HCT116 (cell line): ENCODE data around the gene CLEC4A. TPM values are rescaled to one million over a fixed set of nuclear protein-coding genes. Genes with fewer than 3 reads are reported as not detected.
"Not testable (repeated sequence)": the region's sequence is repeated elsewhere in the genome, so short reads cannot be mapped to it uniquely, and the experiment has no call there.

Source experiments
- ATAC-seq: fragments of 200-7000 bp; cut with Tn5 transposase; 2 replicates; pipeline ENCODE4 v1.9.1; 2020; ENCODE audit warnings: mild to moderate bottlenecking, moderate library complexity
- BruUV-seq: library from RNA; stranded (reverse); fragments of 400-500 nt; replicated peaks from 2 replicates; lab custom pipeline; 2021; lab: Mats Ljungman, UMichigan
- CTCF ChIA-PET: fragments of 300-600 bp; sonication (Branson Sonifier 250); formaldehyde crosslinking; loops from one replicate; lab custom pipeline; 2021; ENCODE audit warnings: antibody characterized with exemption; lab: Charles Lee
- POLR2A ChIA-PET: fragments of 300-600, 350-600 bp; sonication (Branson Sonifier 250); formaldehyde crosslinking; loops from one replicate; lab custom pipeline; 2021; ENCODE audit warnings: antibody characterized with exemption; lab: Charles Lee
- RAD21 ChIA-PET, 2 experiments: fragments of 300-600 bp; sonication (Branson Sonifier 250); formaldehyde crosslinking; loops; one replicate each; lab custom pipeline; 2023; ENCODE audit warnings: low total read pairs in 2 of 2; ENCODE audit not compliant: uncharacterized antibody in 2 of 2, unreplicated experiment in 2 of 2, low non-redundant PET in 1 of 2; lab: Charles Lee
- DNase-seq: peaks from one replicate; pipeline ENCODE4 v3.0.0-alpha.2; 2010; ENCODE audit warnings: low read depth, low spot score
- H2AFZ ChIP-seq: fragments of 200-600 bp; shearing (Covaris generic), sonication (generic); 2 replicates; pipeline ENCODE4 v1.6.1; 2017; ENCODE audit warnings: low read depth, mixed run types, mixed read lengths, antibody characterized with exemption, low read length; ENCODE audit not compliant: poor library complexity, severe bottlenecking
- H3K27ac ChIP-seq: 2 replicates; pipeline ENCODE4 v1.5.1; 2012; ENCODE audit warnings: low read depth, low read length
- H3K27me3 ChIP-seq: fragments of 200-600 bp; sonication (generic); 2 replicates; pipeline ENCODE4 v1.6.1; 2016; ENCODE audit warnings: mixed run types, low read length, mixed read lengths; ENCODE audit not compliant: insufficient read depth
- H3K36me3 ChIP-seq, 2 experiments: fragments of 200-500 bp in 1 of 2; fragments of 200-600 bp in 1 of 2; sonication (Bioruptor generic) in 1 of 2; sonication (generic) in 1 of 2; 2 replicates each; pipeline versions ENCODE4 v1.5.1 to v1.6.1; 2014 to 2016; ENCODE audit warnings: low read length in 2 of 2, inconsistent platforms in 1 of 2, mixed read lengths in 1 of 2, mixed run types in 1 of 2; ENCODE audit not compliant: insufficient read depth in 2 of 2, control insufficient read depth in 1 of 2
- H3K4me1 ChIP-seq, 2 experiments: fragments of 200-600 bp in 1 of 2; sonication (generic) in 1 of 2; 2 replicates each; pipeline versions ENCODE4 v1.5.1 to v1.6.1; 2012 to 2017; ENCODE audit warnings: low read length in 2 of 2, inconsistent platforms in 1 of 2, mild to moderate bottlenecking in 1 of 2, mixed read lengths in 1 of 2, mixed run types in 1 of 2, moderate library complexity in 1 of 2; ENCODE audit not compliant: insufficient read depth in 2 of 2, control insufficient read depth in 1 of 2
- H3K4me2 ChIP-seq: fragments of 200-600 bp; sonication (generic); 2 replicates; pipeline ENCODE4 v1.6.1; 2017; ENCODE audit warnings: mixed run types, low read length, mixed read lengths
- H3K4me3 ChIP-seq, 2 experiments: fragments of 200-600 bp in 1 of 2; sonication (generic) in 1 of 2; replicated peaks in 1 of 2; 2 replicates each; pipeline ENCODE4 v1.5.1; 2011 to 2016; ENCODE audit warnings: low read length in 2 of 2, control low read depth in 1 of 2, low read depth in 1 of 2, mild to moderate bottlenecking in 1 of 2, mixed read lengths in 1 of 2, mixed run types in 1 of 2
- H3K79me2 ChIP-seq: fragments of 200-600 bp; sonication (generic); 2 replicates; pipeline ENCODE4 v1.6.1; 2017; ENCODE audit warnings: mild to moderate bottlenecking, mixed run types, low read length, moderate library complexity, mixed read lengths; ENCODE audit not compliant: insufficient read depth
- H3K9ac ChIP-seq: fragments of 200-600 bp; sonication (generic); 2 replicates; pipeline ENCODE4 v1.6.1; 2016; ENCODE audit warnings: low read length, mixed read lengths
- H3K9me2 ChIP-seq: fragments of 200-600 bp; sonication (generic), shearing (Covaris generic); 2 replicates; pipeline ENCODE4 v1.6.1; 2017; ENCODE audit warnings: mixed run types, mild to moderate bottlenecking, moderate library complexity; ENCODE audit not compliant: insufficient read depth
- H3K9me3 ChIP-seq, 2 experiments: fragments of 200-500 bp in 1 of 2; fragments of 200-600 bp in 1 of 2; sonication (Bioruptor generic) in 1 of 2; sonication (generic) in 1 of 2; 2 replicates each; pipeline ENCODE4 v1.6.1; 2014 to 2017; ENCODE audit warnings: low read length in 2 of 2, mixed read lengths in 2 of 2, inconsistent platforms in 1 of 2, low read depth in 1 of 2, mild to moderate bottlenecking in 1 of 2, mixed run types in 1 of 2, moderate library complexity in 1 of 2; ENCODE audit not compliant: control insufficient read depth in 1 of 2, insufficient read depth in 1 of 2
- H4K20me1 ChIP-seq: fragments of 200-600 bp; sonication (generic), shearing (Covaris generic); 2 replicates; pipeline ENCODE4 v1.6.1; 2017; ENCODE audit warnings: mixed run types, mild to moderate bottlenecking, moderate library complexity; ENCODE audit not compliant: insufficient read depth
- intact Hi-C: fragments of 100-400 bp; cut with micrococcal nuclease; formaldehyde crosslinking; loops from 2 replicates; pipeline ENCODE4 v1.10.0; 2022
- total RNA-seq: library from RNA; stranded (reverse); gene quantifications from one replicate; pipeline ENCODE4 v1.2.1, GENCODE V29; 2021; ENCODE audit not compliant: unreplicated experiment

The CLEC4A gene
- total RNA-seq, 1 experiment from 2014 or later: 0.69 TPM

DNA sequence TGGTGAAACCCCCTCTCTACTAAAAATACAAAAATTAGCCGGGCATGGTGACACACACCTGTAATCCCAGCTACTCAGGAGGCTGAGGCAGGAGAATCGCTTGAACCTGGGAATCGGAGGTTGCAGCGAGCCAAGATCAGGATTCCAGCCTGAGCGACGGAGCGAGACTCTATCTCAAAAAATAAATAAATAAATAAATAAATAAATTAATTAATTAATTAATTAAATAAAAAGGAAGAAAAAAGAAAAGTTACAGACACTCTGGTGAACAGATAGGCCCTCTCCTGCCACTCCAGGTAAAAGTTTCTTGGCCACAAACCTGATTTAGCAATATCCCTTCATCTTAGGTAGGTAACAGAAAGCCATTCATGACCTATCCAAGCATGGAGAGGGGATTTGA, 59.5 kb downstream of the CLEC4A start:
- POLR2A ChIA-PET, H3K9ac ChIP-seq, H3K9me2 ChIP-seq, H3K27me3 ChIP-seq, H3K79me2 ChIP-seq, H3K36me3 ChIP-seq, H3K9me3 ChIP-seq, H3K4me1 ChIP-seq, DNase-seq, H4K20me1 ChIP-seq, BruUV-seq, H2AFZ ChIP-seq, RAD21 ChIA-PET, H3K27ac ChIP-seq, ATAC-seq, CTCF ChIA-PET, H3K4me2 ChIP-seq, H3K4me3 ChIP-seq: not testable (repeated sequence)
- intact Hi-C loops: loop anchor here (5.0 kb wide), 1 partner anchor 76 kb away; no protein-coding TSS in a partner anchor

DNA sequence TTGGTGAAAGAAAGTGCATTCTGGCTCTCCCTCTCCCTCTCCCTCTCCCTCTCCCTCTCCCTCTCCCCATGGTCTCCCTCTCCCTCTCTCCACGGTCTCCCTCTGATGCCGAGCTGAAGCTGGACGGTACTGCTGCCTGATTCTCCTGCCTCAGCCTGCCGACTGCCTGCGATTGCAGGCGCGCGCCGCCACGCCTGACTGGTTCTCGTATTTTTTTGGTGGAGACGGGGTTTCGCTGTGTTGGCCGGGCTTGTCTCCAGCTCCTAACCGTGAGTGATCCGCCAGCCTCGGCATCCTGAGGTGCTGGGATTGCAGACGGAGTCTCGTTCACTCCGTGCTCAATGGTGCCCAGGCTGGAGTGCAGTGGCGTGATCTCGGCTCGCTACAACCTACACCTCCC, 59.9 kb downstream of the CLEC4A start:
- RAD21 ChIA-PET, H3K4me2 ChIP-seq, DNase-seq, H3K36me3 ChIP-seq, POLR2A ChIA-PET, H3K79me2 ChIP-seq, H3K9me3 ChIP-seq, H4K20me1 ChIP-seq, H3K9ac ChIP-seq, H3K27me3 ChIP-seq, H3K4me3 ChIP-seq, H3K27ac ChIP-seq, H3K9me2 ChIP-seq, H3K4me1 ChIP-seq, CTCF ChIA-PET, ATAC-seq, BruUV-seq, H2AFZ ChIP-seq: not testable (repeated sequence)
- intact Hi-C loops: loop anchor here (5.0 kb wide), 1 partner anchor 76 kb away; no protein-coding TSS in a partner anchor

DNA sequence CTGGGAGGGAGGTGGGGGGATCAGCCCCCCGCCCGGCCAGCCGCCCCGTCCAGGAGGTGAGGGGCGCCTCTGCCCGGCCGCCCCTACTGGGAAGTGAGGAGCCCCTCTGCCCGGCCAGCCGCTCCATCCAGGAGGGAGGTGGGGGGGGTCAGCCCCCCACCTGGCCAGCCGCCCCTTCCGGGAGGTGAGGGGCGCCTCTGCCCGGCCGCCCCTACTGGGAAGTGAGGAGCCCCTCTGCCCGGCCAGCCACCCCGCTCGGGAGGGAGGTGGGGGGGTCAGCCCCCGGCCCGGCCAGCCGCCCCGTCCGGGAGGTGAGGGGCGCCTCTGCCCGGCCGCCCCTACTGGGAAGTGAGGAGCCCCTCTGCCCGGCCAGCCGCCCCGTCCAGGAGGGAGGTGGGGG, 60.8 kb downstream of the CLEC4A start:
- ATAC-seq, H2AFZ ChIP-seq, CTCF ChIA-PET, BruUV-seq, H3K4me2 ChIP-seq, POLR2A ChIA-PET, H3K79me2 ChIP-seq, H3K27ac ChIP-seq, RAD21 ChIA-PET, DNase-seq, H4K20me1 ChIP-seq, H3K27me3 ChIP-seq, H3K36me3 ChIP-seq, H3K4me3 ChIP-seq, H3K9me3 ChIP-seq, H3K4me1 ChIP-seq, H3K9me2 ChIP-seq, H3K9ac ChIP-seq: not testable (repeated sequence)
- intact Hi-C loops: loop anchor here (5.0 kb wide), 1 partner anchor 77 kb away; no protein-coding TSS in a partner anchor
